LNCAP (cell line): ENCODE measurements around the gene ETS1.

Experiments used
- CTCF ChIP-seq: fragments of 450-650 bp; IDR thresholded peaks from 2 replicates; pipeline ENCODE4 v1.5.1; 2017; ENCODE audit warnings: mild to moderate bottlenecking

The ETS1 gene

GRCh38 chr11:128518493-128519207 lies 68.7 kb downstream of the ETS1 start:
- no peak for TF ChIP-seq CTCF

- no peak for TF ChIP-seq CTCF
Measured at GRCh38 chr11:128517451-128518230, 69.7 kb downstream of the ETS1 start.

GRCh38 chr11:128516886-128517285 lies 70.5 kb downstream of the ETS1 start:
- TF ChIP-seq CTCF: no peak

- TF ChIP-seq CTCF: no peak
Measured at GRCh38 chr11:128515826-128516778, 71.3 kb downstream of the ETS1 start.

GRCh38 chr11:128515086-128515485 lies 72.3 kb downstream of the ETS1 start:
- TF ChIP-seq CTCF: no peak

GRCh38 chr11:128513915-128514681 lies 73.3 kb downstream of the ETS1 start:
- TF ChIP-seq CTCF: no peak
